ENCODE data around the gene S100A2.

The S100A2 gene

DNA sequence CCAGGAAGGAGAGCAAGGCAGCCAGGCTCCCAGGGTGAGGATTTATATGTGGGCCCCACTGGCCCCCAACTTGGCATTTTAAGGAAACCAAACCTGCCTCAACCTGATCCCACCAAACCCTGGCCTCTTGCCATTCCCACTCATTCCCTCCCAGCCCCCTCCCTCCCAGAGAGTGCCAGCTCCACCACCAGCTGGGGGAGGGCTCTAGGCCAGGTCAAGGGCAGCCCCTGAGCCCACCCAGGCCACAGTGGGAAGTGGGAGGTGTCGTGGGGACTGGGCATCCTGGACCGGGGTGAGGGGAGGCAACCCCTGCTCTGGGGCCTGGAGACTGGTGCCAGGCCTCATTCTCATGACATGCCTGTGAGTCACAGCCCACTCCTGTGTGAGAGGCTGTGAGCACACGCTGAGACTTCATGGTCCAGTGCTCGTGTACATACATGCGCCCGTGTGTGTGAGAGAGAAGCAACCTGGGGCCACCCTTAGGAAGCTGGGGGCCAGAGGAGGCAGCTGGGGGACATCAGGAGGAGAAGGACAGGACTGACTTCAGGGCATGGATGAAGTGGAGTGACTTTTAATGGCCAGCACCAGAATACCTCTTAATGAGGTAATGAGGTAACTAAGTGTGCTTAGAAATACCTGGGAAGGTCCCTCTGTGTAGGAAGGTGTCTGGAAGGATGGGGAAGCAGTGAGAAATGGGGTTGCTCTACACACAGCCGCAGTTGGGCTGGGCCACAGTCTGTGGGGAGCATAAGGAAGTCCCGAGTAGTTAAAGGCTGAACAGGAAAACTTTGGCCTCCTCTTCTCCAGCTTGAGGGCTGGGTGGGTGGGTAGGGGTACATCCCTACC lies at the start of gene S100A2:
Gene S100A2 (minus strand): TSS at position 316 of the 846 bp plus-strand sequence. CDS start 1,967 bp downstream, outside the sequence.
- peak; percentile 38 for DNase-seq

- DNase-seq: no peak
These were observed 49.8 kb upstream of the S100A2 start for GRCh38 chr1:153615406-153615805.

DNA sequence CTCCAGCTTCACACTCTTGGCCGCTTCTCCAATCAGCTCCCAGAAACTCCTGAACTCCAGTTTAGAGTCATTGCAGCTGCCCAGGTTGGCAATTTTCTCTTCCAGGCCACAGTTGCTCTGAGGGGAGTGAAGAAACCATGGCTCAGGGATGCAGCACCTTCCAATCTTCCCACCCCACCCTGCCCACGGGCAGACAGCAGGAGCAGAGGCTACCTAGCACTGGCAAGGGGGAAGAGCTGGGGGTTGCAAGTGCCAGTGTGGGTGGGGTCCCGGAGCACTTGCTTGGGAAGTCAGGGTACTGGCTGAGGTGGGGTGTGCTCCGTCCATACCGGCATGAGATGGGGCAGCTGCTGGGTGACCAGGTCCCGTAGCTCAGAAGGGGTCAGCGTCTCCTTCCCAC lies 49.3 kb upstream of the S100A2 start:
- no peak for DNase-seq

DNA sequence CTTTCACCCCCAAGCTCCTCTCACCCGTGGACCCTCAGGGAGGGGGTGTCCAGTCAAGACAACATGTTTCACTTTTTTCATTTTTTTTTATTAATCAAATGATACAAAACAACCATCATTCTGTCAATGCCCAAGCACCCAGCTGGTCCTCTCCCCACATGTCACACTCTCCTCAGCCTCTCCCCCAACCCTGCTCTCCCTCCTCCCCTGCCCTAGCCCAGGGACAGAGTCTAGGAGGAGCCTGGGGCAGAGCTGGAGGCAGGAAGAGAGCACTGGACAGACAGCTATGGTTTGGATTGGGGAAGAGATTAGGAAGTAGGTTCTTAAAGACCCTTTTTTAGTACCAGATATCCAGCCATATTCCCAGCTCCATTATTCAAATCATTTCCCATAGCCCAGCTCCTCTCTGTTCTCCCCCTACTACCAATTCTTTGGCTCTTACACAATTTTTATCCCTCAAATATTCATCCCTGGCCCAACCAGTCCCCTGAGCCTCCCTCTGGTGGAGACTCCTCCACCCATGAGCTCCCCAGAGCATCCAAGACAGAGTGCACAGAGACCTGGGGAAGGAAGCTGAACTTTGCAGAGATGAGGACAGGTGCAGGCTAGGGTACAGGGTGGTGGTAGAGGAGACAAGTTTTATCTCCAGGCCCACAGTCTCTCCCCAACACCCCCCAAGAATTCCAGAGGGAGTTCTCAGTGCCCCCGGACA lies 48.7 kb upstream of the S100A2 start:
- DNase-seq: no peak

- no peak for DNase-seq
These were observed 47.8 kb upstream of the S100A2 start for GRCh38 chr1:153613406-153613805.

DNA sequence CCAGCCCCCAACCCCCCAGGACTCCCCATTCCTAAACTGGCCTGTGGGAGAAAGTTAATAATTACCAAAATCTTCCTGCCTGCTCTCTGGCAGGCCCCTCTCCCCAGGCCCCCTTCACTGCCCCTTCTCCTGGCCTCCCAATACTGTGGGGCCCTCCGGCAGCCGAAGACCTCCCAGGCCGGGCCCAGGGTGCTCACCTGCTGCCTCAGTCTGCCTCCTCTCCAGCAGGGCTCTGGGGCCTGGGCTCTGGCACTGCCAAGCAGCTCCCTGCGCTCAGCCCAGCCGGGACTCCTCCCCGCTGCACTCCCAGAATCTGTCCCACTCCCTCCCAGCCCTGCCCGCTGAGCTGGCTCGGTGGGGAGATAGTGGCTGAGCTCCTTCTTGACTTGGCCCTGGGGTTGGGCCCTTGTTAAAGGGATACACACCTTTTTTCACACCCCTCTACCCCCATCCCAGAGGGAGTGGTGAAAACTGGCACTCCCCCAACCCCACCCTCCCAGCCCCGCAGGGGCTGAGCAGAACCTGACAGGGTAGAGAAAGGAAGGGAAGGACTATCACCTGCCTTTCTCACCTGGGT lies 47.2 kb upstream of the S100A2 start, which contains the start of gene S100A16:
Gene S100A16 (minus strand): TSS at position 383 of the 577 bp plus-strand sequence. CDS start 4,986 bp downstream, outside the sequence.
- DNase-seq: no peak

DNA sequence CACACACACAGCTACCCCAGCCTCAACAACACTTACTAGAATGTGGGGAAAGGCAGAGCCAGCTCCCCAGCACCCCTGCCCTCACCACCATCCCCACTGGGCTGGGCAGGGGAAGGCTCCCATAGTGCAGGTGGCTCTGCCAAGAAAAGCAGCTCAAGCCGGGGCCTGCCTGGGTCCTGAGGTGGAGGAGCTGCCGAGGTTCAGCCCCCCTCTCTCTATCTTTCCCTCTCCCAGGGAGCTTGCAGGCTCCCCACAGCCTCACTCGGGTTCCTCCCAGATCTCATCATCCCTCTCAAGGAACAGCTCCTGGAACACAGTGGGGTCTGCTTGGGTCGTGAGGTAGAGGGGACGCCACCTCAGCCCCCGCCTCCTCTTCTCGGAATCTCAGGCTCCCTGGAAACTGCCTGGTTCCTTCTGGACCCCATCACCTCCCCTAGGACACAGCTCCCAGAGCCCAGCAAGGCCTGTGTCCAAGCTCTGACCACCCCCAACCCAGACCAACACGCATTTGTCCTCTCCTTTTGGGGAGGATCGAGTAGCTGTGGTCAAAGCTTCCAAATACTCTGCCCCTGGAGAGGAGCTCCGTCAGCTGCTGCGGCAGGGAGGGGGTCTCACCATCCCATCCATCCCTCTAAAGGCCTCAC lies 46.6 kb upstream of the S100A2 start:
- no peak for DNase-seq

DNA sequence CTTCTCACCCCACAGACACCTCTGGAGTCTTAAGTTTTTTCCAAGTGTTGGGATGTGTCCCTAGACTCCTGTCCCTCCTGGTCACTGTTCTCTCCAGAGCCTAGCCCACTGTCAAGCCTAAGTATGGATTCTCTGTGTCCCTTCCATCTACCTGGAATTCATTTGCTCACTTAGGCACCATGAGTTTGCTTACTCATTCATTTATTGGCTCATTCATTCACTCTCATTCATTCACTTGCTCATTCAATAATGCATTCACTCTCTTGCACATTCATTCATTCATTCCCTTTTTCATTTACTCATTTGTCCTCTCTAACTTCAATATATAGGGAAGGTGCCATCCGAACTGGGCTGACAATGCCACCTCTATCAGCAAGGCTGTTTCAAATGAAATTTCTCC lies 45.7 kb upstream of the S100A2 start:
- DNase-seq: no peak

- no peak for DNase-seq
These were observed 45.2 kb upstream of the S100A2 start for GRCh38 chr1:153610811-153611301.

- no peak for DNase-seq
These were observed 44.7 kb upstream of the S100A2 start for GRCh38 chr1:153610334-153610733.

DNA sequence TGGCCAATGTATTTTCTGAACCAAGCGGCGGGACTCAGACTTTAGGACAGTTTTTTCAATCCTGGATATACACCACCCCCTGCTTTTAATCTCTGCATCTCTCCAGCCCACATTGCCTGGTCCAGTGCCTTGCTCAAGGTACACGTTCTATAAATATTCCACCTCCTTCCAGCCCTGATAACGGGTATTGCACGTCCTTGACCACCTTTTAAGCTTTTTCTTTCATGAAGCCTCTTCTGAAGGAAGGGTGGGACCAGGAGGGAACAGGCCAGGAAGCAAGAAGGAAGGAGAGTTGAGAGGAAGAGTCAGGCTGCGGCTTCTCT lies 43.9 kb upstream of the S100A2 start:
- no peak for DNase-seq

DNA sequence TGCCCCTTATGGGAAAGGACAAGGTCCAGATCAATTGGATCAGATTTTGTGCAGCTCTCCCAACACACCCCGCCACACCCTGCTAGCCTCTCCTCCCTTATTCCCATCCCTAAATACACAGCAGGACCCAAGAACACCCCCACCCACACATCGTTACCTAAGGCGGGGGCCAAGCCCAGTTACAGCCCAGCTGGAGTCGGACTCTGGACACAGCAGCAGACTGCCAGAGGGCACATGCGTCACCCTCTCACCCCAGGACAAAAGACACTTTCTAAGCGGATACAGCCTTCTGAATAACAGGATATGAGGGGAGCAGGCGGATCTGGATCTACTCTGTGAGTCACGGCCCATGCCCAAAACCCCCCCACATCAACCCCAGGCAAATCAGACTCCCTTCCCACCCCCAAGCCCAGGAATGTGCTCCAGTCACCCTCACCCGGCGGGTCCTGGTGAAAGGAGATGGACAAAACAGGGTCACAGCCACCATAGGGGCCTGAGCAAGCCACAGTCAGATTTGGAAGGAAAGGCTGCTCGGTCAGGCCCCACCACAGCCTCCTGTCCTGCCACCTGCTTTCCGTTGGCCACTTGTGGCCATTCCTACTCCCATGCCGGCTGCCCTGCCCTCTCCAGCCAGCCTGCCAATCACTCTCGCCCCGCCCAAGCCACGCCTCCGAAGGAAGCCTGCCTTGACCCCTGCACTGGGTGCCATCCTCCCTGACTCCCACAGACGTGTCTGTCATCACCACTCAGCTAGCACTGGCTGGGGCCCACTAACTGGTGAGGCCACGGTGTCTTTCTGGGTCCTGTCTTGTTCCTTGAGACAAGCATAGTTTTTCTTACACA lies 43.3 kb upstream of the S100A2 start:
- DNase-seq: no peak

DNA sequence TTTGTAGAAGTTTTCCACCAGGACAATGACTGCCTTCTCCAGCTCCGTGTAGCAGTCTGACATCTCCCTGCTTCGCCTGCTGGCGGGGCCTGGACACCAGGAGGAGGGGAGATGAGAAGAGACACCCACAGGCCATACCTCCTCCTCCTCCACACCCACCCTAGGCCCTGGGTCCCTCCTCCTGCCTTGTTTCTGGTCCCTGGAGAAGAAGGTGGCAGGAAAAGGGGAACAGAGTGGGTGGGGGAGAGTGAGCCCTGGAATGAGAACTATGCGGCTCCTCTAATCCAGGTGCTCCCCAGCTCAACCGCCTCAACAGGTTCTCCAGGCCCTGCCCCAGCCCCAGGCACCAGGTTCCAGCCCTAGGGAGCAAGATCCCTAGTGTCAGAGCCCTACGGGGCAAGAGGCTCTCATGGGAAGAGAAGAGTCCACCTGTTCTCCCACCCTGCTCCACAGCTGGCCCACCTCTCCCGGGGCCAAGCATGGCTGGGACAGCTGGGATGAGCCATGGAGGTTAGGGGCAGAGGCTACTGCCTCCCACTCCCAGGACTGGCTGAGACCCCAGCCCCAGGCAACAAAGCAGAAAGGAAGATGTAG lies 42.5 kb upstream of the S100A2 start:
- DNase-seq: no peak

DNA sequence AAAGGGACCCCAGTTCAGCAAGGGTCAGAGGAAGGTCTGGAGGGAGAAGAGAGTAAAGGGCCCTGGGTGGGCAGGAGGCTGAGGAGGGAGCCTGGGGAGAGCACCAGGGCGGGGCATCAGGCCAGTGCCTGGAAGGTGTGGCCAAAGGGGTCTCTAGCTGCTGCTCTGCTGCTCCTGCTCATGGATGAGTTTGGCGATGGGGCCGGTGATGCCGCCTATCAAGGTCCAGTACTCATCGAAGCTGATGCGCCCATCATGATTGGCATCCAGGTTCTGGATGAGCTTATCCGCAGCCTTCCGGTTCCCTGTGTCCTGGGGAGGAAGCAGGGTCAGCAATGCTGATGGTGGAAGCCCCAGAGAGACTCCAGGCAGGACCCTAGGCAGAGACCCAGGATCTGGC lies 41.7 kb upstream of the S100A2 start:
- no peak for DNase-seq

- no peak for DNase-seq
These were observed 40.5 kb upstream of the S100A2 start for GRCh38 chr1:153606194-153606593.

DNA sequence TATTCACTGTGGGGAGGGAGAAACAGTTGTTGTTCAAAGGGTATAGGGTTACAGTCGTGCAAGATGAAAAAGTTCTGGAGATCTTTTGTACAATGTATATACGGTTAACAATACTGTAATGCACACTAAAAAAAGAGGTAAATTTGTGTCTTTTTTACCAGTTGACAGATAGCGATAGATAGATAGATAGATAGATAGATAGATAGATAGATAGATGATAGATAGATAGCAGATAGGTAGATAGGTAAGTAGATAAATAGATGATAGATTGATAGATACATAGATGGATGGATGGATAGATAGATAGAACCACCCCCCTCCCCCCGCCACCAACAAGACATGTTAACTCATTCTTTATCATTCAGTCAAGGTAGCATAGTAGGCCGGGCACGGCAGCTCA lies 37.1 kb upstream of the S100A2 start:
- DNase-seq: no peak

DNA sequence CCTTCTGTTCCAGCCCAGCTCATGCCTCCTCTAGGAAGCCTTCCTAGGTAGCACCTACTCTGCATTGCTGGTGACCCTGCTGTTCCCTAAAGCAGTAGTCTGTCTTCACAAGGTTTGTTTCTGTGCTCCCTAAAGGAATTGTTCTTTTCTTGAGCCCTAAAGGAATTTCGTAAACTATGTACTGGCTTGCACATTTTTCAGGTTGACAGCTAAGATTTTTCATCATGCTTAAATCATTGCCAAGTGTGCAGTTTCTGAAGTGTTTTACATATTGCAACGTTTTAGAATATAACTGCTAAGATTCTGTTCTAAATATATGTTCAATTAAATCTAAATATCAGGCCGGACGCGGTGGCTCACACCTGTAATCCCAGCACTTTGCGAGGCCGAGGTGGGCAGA lies 34.2 kb upstream of the S100A2 start:
- DNase-seq: no peak

DNA sequence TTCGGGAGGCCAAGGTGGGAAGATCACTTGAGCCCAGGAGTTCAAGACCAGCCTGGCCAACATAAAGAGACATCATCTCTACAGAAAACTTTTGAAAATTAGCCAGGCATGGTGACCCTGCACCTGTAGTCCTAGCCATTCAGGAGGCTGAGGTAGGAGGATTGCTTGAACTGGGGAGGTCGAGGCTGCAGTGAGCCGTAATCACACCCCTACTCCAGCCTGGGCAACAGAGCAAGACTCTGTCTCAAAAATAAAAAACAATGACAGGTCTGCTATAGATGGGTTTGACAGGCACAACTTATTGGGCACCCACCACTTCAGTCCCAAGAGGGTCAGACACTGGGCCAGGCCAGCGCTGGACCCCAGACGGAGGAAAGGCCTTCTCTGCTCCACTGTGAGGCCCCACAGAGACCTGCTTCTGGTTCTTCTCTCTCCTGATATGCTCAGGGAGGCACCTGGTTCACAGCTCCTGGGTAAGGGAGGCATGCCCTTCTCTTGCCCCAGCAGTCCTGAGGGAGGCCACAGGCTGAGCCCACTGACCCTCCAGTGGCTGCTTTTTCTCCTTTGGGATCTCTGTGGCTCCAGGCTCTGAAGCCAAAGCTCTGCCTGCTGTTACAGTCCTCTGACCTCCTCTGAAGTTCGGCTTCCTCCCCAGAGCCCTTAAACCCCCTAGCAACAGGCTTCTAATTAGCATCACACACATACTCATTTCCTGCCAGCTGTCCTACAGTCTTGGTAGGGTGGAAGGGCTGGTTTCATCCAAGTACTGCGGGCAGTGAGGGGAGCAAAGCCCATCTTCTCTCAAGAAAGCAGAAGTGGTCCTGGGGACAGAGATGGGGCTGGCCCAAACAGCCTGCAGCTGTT lies 32.9 kb upstream of the S100A2 start:
- DNase-seq: peak; percentile 10

GRCh38 chr1:153597206-153597605 lies 31.6 kb upstream of the S100A2 start:
- DNase-seq: no peak

GRCh38 chr1:153592748-153593147 lies 27.1 kb upstream of the S100A2 start:
- DNase-seq: no peak

- DNase-seq: no peak
These were observed 22.8 kb upstream of the S100A2 start for GRCh38 chr1:153588482-153588881.
